Endothelial cell of umbilical vein (primary cell): ENCODE results near the gene TAF3. TPM values are rescaled to one million over a fixed set of nuclear protein-coding genes. Genes with fewer than 3 reads are reported as not detected.

Experiments used
- BruUV-seq: library from RNA; stranded (reverse); fragments of 400-500 nt; replicated peaks from 2 replicates; lab custom pipeline; 2021; lab: Mats Ljungman, UMichigan
- CTCF ChIA-PET: fragments of 300-600, 350-600 bp; sonication (Branson Sonifier 250); formaldehyde crosslinking; loops from one replicate; lab custom pipeline; 2021; ENCODE audit warnings: antibody characterized with exemption, inconsistent platforms; lab: Charles Lee
- POLR2A ChIA-PET: fragments of 300-600, 350-600 bp; sonication (Branson Sonifier 250); formaldehyde crosslinking; loops from one replicate; lab custom pipeline; 2021; ENCODE audit warnings: antibody characterized with exemption, inconsistent platforms; lab: Charles Lee
- DNase-seq: peaks from one replicate; pipeline ENCODE4 v3.0.0-alpha.2; 2011; ENCODE audit warnings: low read depth, low spot score
- FAIRE-seq: peaks from 2 replicates; lab custom pipeline; 2011; peaks lifted over from hg19 to GRCh38; lab: Jason Lieb, UNC
- H2AFZ ChIP-seq: 2 replicates; pipeline ENCODE4 v1.6.0; 2012; ENCODE audit warnings: low read depth, low read length, control low read depth, inconsistent platforms
- H3K27ac ChIP-seq: 2 replicates; pipeline ENCODE4 v1.5.1; 2011; ENCODE audit warnings: low read depth, mild to moderate bottlenecking, control low read depth, low read length, moderate library complexity; ENCODE audit not compliant: insufficient read depth
- H3K27me3 ChIP-seq, 2 experiments: 2 replicates each; pipeline versions ENCODE4 v1.6.0 to v1.6.1; 2011; ENCODE audit warnings: low read length in 2 of 2, mixed read lengths in 1 of 2; ENCODE audit not compliant: control insufficient read depth in 2 of 2, insufficient read depth in 2 of 2
- H3K36me3 ChIP-seq, 2 experiments: 2 replicates in 1 of 2; 3 replicates in 1 of 2; pipeline ENCODE4 v1.5.1; 2011; ENCODE audit warnings: low read length in 2 of 2, mild to moderate bottlenecking in 1 of 2, moderate library complexity in 1 of 2; ENCODE audit not compliant: control insufficient read depth in 2 of 2, insufficient read depth in 2 of 2; ENCODE audit errors: extremely low read depth in 1 of 2
- H3K4me1 ChIP-seq: 3 replicates; pipeline ENCODE4 v1.5.1; 2011; ENCODE audit warnings: mild to moderate bottlenecking, low read length; ENCODE audit not compliant: control insufficient read depth, insufficient read depth; ENCODE audit errors: extremely low read depth
- H3K4me2 ChIP-seq: 2 replicates; pipeline ENCODE4 v1.6.1; 2011; ENCODE audit warnings: low read length, control low read depth, mixed read lengths; ENCODE audit not compliant: insufficient read depth
- H3K4me3 ChIP-seq, 3 experiments: fragments of 200-600 bp in 1 of 3; sonication (generic), shearing (Covaris generic) in 1 of 3; replicated peaks in 1 of 3; 2 replicates each; pipeline ENCODE4 v1.5.1; 2011 to 2016; ENCODE audit warnings: control low read depth in 3 of 3, low read length in 3 of 3, mild to moderate bottlenecking in 2 of 3, inconsistent platforms in 1 of 3, low read depth in 1 of 3, moderate library complexity in 1 of 3; ENCODE audit not compliant: insufficient read depth in 1 of 3
- H3K79me2 ChIP-seq: 2 replicates; pipeline ENCODE4 v1.6.0; 2012; ENCODE audit warnings: low read length, inconsistent platforms; ENCODE audit not compliant: control insufficient read depth, insufficient read depth
- H3K9ac ChIP-seq: replicated peaks from 2 replicates; pipeline ENCODE3; 2011; ENCODE audit warnings: low read length, control low read depth; ENCODE audit not compliant: insufficient read depth; ENCODE audit errors: extremely low read depth
- H3K9me1 ChIP-seq: replicated peaks from 3 replicates; pipeline ENCODE4 v1.6.0; 2011; ENCODE audit warnings: mild to moderate bottlenecking, low read length; ENCODE audit not compliant: control insufficient read depth, insufficient read depth; ENCODE audit errors: extremely low read depth
- H3K9me3 ChIP-seq: replicated peaks from 2 replicates; pipeline ENCODE4 v1.5.1; 2012; ENCODE audit warnings: low read length, inconsistent platforms; ENCODE audit not compliant: control insufficient read depth, insufficient read depth
- H4K20me1 ChIP-seq: replicated peaks from 2 replicates; pipeline ENCODE3; 2011; ENCODE audit warnings: mild to moderate bottlenecking, low read length; ENCODE audit not compliant: control insufficient read depth, insufficient read depth; ENCODE audit errors: extremely low read depth
- CTCF ChIP-seq, 2 donors: IDR thresholded peaks; 1 replicate in 1 of 2; 2 replicates in 1 of 2; pipeline ENCODE4 v1.5.1; 2011; ENCODE audit warnings: low read length in 2 of 2, mild to moderate bottlenecking in 2 of 2, moderate library complexity in 2 of 2, control low read depth in 1 of 2, inconsistent platforms in 1 of 2, low read depth in 1 of 2; ENCODE audit not compliant: insufficient read depth in 1 of 2; ENCODE audit errors: extremely low read depth in 1 of 2
- GATA2 ChIP-seq: IDR thresholded peaks from 2 replicates; pipeline ENCODE4 v1.7.0; 2011; ENCODE audit warnings: low read depth, mild to moderate bottlenecking, moderate library complexity, mixed read lengths, low read length; ENCODE audit not compliant: insufficient read length, insufficient read depth
- JUN ChIP-seq: IDR thresholded peaks from 2 replicates; pipeline ENCODE4 v1.6.1; 2011; ENCODE audit warnings: borderline replicate concordance, low read depth; ENCODE audit not compliant: insufficient read length, insufficient read depth
- MAX ChIP-seq: IDR thresholded peaks from 2 replicates; pipeline ENCODE4 v1.6.1; 2011; ENCODE audit not compliant: insufficient read depth, insufficient read length
- MYC ChIP-seq: IDR thresholded peaks from one replicate; pipeline ENCODE4 v1.6.1; 2011; ENCODE audit warnings: mild to moderate bottlenecking, low read depth, low read length
- POLR2A ChIP-seq: IDR thresholded peaks from 2 replicates; pipeline ENCODE4 v1.6.1; 2012; ENCODE audit warnings: low read depth, mild to moderate bottlenecking, control low read depth, low read length
- POLR2AphosphoS5 ChIP-seq: IDR thresholded peaks from 2 replicates; pipeline ENCODE4 v1.6.1; 2012; ENCODE audit warnings: low read depth, mild to moderate bottlenecking, control low read depth, low read length, moderate library complexity; ENCODE audit not compliant: insufficient read depth
- dilution Hi-C: fragments of 300-500 bp; cut with MboI; formaldehyde crosslinking; loops from one replicate; pipeline ENCODE4 v1.15.0; 2019; ENCODE audit warnings: low sequenced_read_pairs; ENCODE audit not compliant: extremely low pct_ligation_motif_present
- intact Hi-C: fragments of 100-400 bp; cut with micrococcal nuclease; formaldehyde crosslinking; loops from one replicate; pipeline ENCODE4 v1.10.0; 2022
- polyA plus RNA-seq, 4 experiments: library from polyadenylated mRNA; depleted of rRNA in 3 of 4; stranded (reverse) in 3 of 4; unstranded in 1 of 4; fragments of >200 nt; gene quantifications; 2 replicates each; pipeline versions ENCODE4 v1.2.1 to v1.2.3, GENCODE V29; 2011 to 2012; ENCODE audit warnings: missing spikeins in 1 of 4
- total RNA-seq: library from RNA; stranded (reverse); gene quantifications from 2 replicates; pipeline ENCODE4 v1.2.3, GENCODE V29; 2021

Gene TAF3
- total and polyA plus RNA-seq, 2 donors (not counting 3 experiments of a cell fraction or from before 2014, with no cell fraction given) = 2.4 to 10.5 TPM

- Histone ChIP-seq H3K4me2 (peak overlapping the region; percentile 78), H3K4me1 (peaks cover 75% of the 10 kb centered on the region), H3K36me3 (peaks cover 0 to 26% of the 10 kb centered on the region in 2 experiments), H2AFZ (no peak overlapping the region), H3K9me1 (no peaks in the 10 kb centered on the region), H4K20me1 (no peaks in the 10 kb centered on the region), H3K4me3 (peak overlapping the region; percentile 4 to 95 (median 50)), H3K79me2 (peaks cover 90% of the 10 kb centered on the region), H3K27ac (peak overlapping the region; percentile 79), H3K27me3 (no peaks in the 10 kb centered on the region), H3K9me3 (no peaks in the 10 kb centered on the region), H3K9ac (peak overlapping the region; percentile 46)
- BruUV-seq = no TSS peak
- peak; percentile 38 for TF ChIP-seq POLR2AphosphoS5
- no peak for TF ChIP-seq CTCF (IDR thresholded peaks at IDR 0.05; ENCODE audit: extremely low read depth in 1 of 2, insufficient read depth in 1 of 2, low read depth in 1 of 2, low read length in 2 of 2)
- no peak for TF ChIP-seq MYC
- no peak for TF ChIP-seq JUN
- TF ChIP-seq GATA2 = no peak
- peak; percentile 9 for TF ChIP-seq POLR2A
- no peak for TF ChIP-seq MAX
- peak; percentile 91 for FAIRE-seq
- dilution Hi-C loops (no loop called here), intact Hi-C loops (no loop called here)
- peak; percentile 78 for DNase-seq
- POLR2A ChIA-PET = interaction anchor here (0.6 to 1.3 kb wide), 4 partner anchors 11 to 14 kb away, joined by 3 to 5 read pairs (median 4); no protein-coding TSS in a partner anchor
- CTCF ChIA-PET = interaction anchor here (1.3 to 1.6 kb wide), 3 partner anchors 186 to 1149 kb away, joined by 3 to 10 read pairs (median 6); no protein-coding TSS in a partner anchor
Measured at GRCh38 chr10:8060010-8060703, 241.9 kb downstream of the TAF3 start.
